ENCODE data around the gene ATP11A.
"Not testable (repeated sequence)": the region's sequence is repeated elsewhere in the genome, so short reads cannot be mapped to it uniquely, and the experiment has no call there.

The ATP11A gene

DNA sequence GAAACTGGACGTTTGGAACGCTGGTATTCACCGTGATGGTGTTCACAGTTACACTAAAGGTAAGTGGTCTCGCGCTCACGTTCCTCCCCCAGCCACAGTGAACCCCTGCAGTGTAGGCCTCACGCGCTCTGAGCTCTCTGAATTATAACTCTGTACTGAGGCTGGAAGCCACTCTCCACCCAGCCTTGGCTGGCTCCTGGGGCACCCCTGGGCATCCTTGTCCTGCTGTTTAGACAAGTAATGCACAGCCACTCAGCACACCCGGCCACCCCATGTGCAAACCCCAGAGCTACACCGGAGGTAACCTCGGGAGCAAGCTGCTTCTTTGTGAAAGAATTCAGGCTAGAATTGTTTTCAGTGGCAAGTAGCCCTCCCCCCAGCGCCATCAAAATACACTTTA is 181.9 kb downstream of the ATP11A start:
- no peak for DNase-seq

DNA sequence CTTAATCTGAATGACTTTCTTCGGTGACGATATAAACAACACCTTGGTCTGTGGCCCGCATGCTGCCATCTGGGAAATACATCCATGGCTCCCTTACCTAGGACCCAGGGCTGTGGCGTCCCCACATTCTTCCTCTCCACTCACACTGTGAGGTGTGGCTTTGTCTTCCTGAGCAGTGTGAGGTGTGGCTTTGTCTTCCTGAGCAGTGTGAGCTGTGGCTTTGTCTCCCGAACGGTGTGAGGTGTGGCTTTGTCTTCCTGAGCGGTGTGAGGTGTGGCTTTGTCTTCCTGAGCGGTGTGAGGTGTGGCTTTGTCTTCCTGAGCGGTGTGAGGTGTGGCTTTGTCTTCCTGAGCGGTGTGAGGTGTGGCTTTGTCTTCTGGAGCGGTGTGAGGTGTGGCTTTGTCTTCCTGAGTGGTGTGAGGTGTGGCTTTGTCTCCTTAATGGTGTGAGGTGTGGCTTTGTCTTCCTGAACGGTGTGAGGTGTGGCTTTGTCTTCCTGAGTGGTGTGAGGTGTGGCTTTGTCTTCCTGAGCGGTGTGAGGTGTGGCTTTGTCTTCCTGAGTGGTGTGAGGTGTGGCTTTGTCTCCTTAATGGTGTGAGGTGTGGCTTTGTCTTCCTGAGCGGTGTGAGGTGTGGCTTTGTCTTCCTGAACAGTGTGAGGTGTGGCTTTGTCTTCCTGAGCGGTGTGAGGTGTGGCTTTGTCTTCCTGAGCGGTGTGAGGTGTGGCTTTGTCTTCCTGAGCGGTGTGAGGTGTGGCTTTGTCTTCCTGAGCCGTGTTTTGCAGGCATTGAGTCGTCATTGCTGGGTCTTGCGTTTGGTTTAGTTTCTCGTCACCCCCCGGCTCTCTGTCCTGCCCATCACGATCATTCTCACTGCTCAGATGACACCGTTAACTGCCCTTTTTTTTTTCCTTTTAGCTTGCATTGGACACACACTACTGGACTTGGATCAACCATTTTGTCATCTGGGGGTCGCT is 183.1 kb downstream of the ATP11A start:
- DNase-seq, result not testable (repeated sequence)

DNA sequence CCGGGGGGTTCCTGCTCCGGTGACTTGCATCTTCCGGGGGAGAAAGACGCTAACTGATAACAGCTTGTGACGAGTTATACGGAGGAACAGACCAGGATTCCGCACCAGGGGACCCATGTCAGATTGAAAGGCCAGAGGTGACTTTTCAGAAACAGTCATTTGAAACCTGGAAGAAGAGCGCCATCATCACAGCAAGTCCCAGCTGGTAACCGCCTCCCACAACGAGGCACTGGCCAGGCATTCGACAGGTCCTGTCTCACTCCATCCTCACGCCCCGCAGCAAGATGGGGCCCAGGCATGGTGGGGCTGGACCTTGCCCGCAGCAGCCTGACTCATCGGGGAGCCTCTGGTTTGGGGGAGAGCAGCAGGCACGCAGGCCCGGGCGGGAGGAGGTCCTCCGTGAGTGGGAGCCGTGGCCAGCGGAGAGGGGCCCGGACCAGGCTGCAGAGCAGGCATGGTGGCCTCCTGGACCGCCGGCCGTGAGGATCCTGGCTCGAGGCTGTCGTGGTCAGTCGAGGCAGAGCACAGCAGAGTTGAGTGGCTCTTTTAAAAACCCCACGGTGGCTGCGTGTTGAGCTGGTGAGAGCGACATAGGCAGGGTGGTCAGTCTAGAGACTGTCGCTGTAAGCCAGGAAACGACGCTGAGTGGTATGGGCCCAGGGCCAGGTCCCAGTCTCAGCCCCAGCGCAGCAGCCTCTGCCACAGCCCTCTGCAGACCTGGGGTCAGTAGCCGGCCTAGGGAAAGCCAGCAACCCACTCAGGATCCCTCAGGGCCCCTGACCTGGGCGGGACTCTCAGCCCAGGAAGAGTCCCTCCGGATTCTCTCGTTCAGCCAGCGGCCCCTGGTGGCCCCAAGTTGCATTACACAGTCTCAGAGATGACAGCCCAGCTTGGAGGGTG is 184.3 kb downstream of the ATP11A start:
- peak; percentile 83 for DNase-seq

GRCh38 chr13:112874751-112875300 is 185.0 kb downstream of the ATP11A start:
- no peak for DNase-seq

- no peak for DNase-seq
Observed at GRCh38 chr13:112875627-112876026, 185.8 kb downstream of the ATP11A start.

DNA sequence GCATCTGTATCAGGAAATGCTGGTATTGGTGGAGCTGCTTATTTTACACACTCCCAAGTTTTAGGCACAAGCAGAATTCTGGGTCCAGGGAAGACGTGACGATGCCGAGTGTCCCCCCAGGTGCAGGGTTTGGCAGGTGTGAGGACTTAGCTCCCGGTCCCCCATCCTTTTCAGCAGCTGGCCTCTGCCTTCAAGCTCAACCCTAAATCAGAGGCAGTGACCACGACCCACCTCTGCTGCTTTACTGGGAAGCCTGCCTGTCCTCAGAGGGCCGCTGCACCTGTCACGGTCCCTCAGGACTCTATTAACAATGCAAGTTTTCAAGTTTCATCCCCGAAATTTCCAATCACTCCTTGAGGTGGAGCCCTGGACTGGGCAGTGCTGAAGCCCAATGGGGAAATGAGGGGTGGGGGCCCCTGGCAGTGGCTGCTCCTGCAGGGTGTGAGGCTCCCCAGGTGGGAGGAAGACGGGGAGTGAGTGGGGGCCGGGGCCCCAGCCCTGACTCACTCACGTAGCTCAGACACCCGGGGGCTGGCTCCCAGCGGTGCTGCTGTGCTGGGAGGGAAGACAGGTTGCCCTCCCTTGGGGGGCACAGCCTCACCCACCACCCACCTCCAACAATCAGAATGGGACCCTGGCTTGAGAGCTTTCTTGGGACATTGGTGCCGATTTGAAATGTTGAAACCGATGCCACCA is 186.6 kb downstream of the ATP11A start:
- no peak for DNase-seq

GRCh38 chr13:112877066-112877465 is 187.2 kb downstream of the ATP11A start:
- no peak for DNase-seq

DNA sequence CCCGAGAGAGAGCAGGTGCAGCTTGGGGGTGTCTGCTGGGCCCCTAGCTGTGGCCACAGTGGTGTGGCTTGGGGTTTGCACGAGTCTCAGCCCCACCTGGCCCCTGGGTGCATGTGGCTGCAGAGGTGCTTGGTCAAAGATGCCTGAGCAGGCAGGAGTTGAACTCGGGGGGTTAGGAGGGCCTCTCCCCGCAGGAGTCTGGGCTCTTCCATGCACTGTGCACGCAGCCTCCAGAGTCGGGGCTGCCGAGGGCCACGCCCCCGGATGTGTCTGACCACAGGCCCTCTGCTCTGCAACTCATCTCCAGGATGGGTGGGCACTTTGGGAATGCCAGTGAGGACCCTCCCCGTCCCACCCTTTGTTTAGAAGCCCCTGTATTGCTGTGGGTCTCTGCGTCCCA is 187.7 kb downstream of the ATP11A start:
- no peak for DNase-seq

DNA sequence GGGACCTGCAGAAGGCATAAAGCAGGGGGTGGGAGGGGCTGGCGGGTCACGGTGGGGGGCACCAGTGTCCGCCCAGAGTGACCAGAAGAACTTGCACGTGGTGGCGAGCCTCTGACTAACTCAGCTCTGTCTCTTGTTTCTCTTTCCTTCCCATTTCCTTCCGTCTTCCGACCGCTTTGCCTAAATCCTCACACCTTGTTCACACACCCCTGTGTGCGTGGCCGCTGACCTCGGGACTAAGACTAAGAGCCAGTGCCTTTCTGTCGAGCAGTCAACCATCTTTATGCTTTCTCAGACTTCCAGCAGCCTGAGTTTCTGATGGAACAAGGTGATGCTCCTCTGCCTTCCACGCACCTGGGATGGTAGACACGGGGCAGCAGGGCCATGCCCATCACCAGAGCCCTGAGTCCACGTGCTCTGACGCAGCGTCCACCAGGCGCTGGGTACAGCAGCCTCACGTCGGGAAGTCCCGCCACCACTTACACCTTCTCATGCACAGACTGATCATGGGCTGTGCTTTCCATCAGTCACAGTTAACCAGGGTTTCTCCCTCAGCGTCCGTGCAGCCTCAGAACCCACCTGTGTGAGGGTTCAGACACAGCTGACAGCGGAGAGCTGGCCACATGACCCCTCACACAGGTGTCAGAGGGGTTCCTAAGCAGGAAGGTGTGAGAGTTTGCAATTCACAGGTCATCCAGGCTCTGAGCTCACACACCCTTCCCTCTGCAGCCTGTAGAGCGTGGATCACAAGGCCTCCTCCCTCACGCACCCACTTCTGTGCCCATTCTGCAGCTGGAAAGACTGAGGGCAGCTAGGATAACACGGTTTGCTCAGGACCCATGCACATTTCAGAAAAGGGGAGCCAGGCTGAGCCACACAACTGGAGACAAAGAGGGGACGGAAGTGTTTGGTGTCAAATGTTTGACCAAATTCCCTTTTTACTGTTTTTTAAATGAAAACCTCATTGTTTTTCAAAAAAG is 188.4 kb downstream of the ATP11A start:
- DNase-seq, result no peak

DNA sequence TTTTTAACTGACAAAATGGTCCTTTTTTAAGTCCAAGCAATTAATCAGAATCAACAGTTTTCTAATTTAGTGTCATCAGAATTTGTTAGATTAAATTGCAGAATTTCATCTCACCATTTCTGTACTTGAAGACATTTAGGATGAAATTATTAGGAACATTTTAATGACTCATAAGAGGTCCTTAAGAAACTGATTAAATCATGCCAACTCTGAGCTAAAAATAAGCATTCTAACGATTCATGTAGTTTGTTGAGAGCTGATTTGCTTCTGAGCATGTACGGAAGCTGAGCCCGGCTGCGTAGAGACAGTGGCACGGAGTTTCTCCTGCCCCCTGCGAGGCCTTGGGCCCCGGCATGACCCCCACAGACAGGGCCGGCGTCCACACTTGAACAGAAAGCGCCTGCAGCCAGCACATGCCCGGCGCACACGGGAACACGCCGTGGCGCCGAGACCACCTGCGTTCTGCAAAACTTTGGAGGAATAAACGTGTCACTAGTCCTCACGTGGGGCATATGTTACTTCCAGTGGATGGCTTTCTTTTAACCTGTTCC is 189.5 kb downstream of the ATP11A start:
- DNase-seq, result no peak

DNA sequence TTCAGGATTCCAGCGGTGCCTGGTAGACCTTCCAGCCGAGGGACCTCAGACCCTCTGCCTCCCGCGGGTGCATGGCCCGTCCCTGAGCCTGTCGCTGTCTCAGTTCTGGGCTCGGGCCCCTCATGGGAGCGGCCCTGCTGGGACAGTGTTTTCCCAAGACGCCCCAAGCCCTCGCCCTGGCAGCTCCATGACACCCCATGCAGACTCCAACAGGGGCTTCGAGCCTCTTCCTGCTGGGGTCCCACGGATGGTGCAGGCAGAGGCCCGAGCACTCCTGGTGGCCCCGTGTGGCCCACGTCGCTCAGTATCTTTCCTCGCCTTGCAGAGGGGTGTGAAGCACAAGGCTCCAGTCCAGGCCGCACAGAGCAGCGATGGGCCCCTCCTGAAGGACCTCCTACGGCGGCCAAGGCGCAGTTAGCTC is 190.4 kb downstream of the ATP11A start:
- DNase-seq, result no peak

- DNase-seq, result no peak
Observed at GRCh38 chr13:112880976-112881540, 191.2 kb downstream of the ATP11A start.

DNA sequence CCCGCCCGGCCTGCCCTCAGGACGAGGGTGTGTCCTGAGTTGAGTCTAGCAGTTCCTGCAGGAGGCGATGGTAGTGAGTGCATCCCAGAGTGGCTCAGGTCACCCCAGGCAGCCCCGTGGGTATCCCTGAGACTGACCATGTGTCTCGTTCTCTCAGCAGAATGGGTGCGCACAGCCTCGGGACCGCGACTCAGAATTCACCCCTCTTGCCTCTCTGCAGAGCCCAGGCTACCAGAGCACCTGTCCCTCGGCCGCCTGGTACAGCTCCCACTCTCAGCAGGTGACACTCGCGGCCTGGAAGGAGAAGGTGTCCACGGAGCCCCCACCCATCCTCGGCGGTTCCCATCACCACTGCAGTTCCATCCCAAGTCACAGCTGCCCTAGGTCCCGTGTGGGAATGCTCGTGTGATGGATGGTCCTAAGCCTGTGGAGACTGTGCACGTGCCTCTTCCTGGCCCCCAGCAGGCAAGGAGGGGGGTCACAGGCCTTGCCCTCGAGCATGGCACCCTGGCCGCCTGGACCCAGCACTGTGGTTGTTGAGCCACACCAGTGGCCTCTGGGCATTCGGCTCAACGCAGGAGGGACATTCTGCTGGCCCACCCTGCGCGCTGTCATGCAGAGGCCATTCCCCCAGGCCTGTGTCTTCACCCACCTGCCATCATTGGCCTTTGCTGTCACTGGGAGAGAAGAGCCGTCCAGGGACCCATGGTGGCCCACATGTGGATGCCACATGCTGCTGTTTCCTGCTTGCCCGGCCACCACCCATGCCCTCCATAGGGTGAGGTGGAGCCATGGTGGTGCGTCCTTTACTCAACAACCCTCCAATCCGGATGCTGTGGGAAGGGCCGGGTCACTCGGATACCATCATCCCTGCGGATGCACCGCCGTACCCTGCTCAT is 192.1 kb downstream of the ATP11A start:
- DNase-seq, result no peak

DNA sequence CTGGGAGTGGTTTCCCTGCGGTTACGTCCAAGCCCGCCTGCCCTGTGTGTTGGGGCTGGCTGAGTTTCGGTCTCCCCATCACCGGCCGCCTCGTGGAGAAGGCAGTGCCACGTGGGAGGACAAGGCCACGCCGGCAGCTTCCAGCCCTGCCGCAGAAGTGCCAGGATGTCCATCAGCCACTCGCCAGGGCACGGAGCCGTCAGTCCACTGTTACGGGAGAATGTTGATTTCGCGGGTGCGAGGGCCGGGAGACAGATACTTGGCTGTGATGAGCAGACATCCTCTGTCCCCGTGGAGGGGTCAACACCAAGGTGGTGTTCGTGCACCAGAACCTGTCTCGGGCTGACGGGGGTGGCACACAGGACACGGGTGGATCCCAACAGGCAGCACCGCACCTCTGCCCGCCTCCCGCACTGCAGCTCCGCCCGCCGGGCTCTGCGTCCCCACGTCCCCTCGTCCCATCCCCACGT is 192.8 kb downstream of the ATP11A start:
- DNase-seq, result no peak

DNA sequence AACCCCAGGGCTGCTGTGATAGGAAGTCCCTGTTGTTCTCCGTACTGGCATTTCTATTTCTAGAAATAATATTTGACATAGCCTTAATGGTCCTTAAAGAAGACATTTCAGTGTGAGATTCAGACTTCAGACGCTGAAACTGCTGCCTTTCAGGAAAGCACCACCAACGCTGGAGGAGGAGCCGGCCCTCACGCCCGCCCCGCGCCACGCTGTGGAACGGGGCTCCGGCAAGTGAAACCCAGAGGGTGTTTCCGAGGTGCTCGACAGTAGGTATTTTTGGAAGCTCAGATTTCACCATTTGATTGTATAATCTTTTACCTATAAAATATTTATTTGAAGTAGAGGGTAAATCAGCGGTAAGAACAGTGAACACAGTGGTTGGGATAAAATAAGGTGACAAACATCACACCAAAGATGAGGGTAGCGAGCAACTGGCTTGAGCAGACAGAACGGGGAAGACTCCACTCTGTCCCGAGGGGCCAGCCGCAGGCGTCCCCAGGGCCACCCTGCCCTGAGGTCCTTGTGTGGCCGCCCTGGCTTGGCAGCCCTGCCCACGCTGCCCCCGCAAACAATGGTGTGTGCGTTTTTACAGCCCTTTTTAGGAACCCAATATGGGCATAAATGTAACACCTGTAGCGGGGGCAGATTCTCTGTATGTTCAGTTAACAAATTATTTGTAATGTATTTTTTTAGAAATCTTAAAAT is 193.6 kb downstream of the ATP11A start:
- no peak for DNase-seq

DNA sequence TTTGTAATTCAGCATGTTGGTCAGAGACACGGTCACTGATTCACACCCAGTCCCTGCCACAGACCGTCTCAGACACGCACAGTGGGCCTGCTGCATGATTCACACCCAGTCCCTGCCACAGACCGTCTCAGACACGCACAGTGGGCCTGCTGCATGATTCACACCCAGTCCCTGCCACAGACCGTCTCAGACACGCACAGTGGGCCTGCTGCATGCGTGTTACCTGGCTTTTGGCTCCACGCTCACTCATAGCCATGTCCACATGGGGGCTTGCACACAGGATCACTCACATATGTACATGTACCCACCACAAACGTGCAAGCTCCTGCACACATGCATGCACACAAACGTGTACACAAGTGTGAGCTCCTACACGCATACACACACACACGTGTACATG is 194.9 kb downstream of the ATP11A start:
- DNase-seq, result not testable (repeated sequence)

- DNase-seq, result no peak
Observed at GRCh38 chr13:112885242-112885781, 195.5 kb downstream of the ATP11A start.

GRCh38 chr13:112885782-112886268 is 196.0 kb downstream of the ATP11A start:
- no peak for DNase-seq

All from activated CD8-positive, alpha-beta memory T cell treated with anti-CD3 and anti-CD28 coated beads, Interleukin-2, amount 50 U/mL, for 4 hours (primary cell).